ENCODE data around the gene NR2E1.

NR2E1 gene

DNA sequence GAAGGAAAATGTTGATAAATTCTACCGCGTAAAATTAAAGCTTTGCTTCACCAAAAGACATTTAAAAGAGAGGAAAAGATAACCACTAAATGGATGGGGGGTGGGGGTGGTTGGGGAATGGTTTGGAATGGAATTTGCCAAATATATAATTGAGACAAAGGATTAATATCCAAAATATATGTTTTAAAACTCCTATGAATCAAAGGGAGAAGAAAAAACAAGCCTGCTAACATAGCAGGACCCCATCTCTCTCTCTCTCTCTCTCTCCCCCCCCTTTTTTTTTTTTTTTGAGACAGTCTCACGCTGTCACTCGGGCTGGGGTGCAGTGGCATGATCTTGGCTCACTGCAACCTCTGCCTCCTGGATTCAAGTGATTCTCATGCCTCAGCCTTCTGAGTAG, 13.4 kb upstream of the NR2E1 start:
- Histone ChIP-seq H3K4me1 (ENCODE audit: control insufficient read depth, insufficient read depth, low read length, poor library complexity, severe bottlenecking) (peaks cover 6% of the 10 kb centered on the region), H3K27me3 (replicated peaks; ENCODE audit: control insufficient read depth, insufficient read depth, low read length, poor library complexity, severe bottlenecking) (peaks cover 32% of the 10 kb centered on the region), H3K27ac (ENCODE audit: insufficient read depth, low read length, poor library complexity, severe bottlenecking) (no peak overlapping the region), H3K9me3 (ENCODE audit: control insufficient read depth, low read length) (no peaks in the 10 kb centered on the region), H3K36me3 (ENCODE audit: control insufficient read depth, insufficient read depth, low read length) (no peaks in the 10 kb centered on the region), H3K4me3 (ENCODE audit: insufficient read depth, low read depth, low read length, poor library complexity, severe bottlenecking) (no peak overlapping the region)
- no peak for DNase-seq

- H3K4me1 ChIP-seq (ENCODE audit: control insufficient read depth, insufficient read depth, low read length, poor library complexity, severe bottlenecking): peaks cover 12% of the 10 kb centered on the region
- H3K9me3 ChIP-seq (ENCODE audit: control insufficient read depth, low read length): no peaks in the 10 kb centered on the region
- DNase-seq: no peak
- no peaks in the 10 kb centered on the region for H3K36me3 ChIP-seq (ENCODE audit: control insufficient read depth, insufficient read depth, low read length)
- no peak overlapping the region for H3K4me3 ChIP-seq (ENCODE audit: insufficient read depth, low read depth, low read length, poor library complexity, severe bottlenecking)
- peaks cover 46% of the 10 kb centered on the region for H3K27me3 ChIP-seq (replicated peaks; ENCODE audit: control insufficient read depth, insufficient read depth, low read length, poor library complexity, severe bottlenecking)
- H3K27ac ChIP-seq (ENCODE audit: insufficient read depth, low read length, poor library complexity, severe bottlenecking): no peak overlapping the region
These were observed 9.5 kb upstream of the NR2E1 start for GRCh38 chr6:108156180-108156937.

DNA sequence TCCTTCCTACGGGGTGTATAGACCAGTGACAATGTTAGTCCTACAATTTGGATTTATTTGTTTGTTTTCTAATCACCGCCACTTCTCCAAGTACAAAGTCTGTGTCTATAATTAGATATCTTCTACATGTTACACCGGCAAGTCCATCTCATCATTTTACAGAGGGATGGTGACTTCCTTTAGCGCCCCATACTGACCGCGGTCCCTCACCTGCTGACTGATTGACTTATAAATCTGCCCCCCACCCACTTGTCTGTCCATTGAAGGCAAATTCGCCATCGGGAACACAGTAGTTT, 8.9 kb upstream of the NR2E1 start:
- H3K27ac ChIP-seq (ENCODE audit: insufficient read depth, low read length, poor library complexity, severe bottlenecking): no peak overlapping the region
- no peaks in the 10 kb centered on the region for H3K9me3 ChIP-seq (ENCODE audit: control insufficient read depth, low read length)
- H3K36me3 ChIP-seq (ENCODE audit: control insufficient read depth, insufficient read depth, low read length): no peaks in the 10 kb centered on the region
- DNase-seq: no peak
- H3K4me3 ChIP-seq (ENCODE audit: insufficient read depth, low read depth, low read length, poor library complexity, severe bottlenecking): no peak overlapping the region
- peaks cover 46% of the 10 kb centered on the region for H3K27me3 ChIP-seq (replicated peaks; ENCODE audit: control insufficient read depth, insufficient read depth, low read length, poor library complexity, severe bottlenecking)
- H3K4me1 ChIP-seq (ENCODE audit: control insufficient read depth, insufficient read depth, low read length, poor library complexity, severe bottlenecking): peaks cover 12% of the 10 kb centered on the region

- Histone ChIP-seq H3K4me3 (ENCODE audit: insufficient read depth, low read depth, low read length, poor library complexity, severe bottlenecking) (peak overlapping the region; percentile 49), H3K9me3 (ENCODE audit: control insufficient read depth, low read length) (no peaks in the 10 kb centered on the region), H3K36me3 (ENCODE audit: control insufficient read depth, insufficient read depth, low read length) (no peaks in the 10 kb centered on the region), H3K27ac (ENCODE audit: insufficient read depth, low read length, poor library complexity, severe bottlenecking) (no peak overlapping the region), H3K27me3 (replicated peaks; ENCODE audit: control insufficient read depth, insufficient read depth, low read length, poor library complexity, severe bottlenecking) (peaks cover 46% of the 10 kb centered on the region), H3K4me1 (ENCODE audit: control insufficient read depth, insufficient read depth, low read length, poor library complexity, severe bottlenecking) (peaks cover 12% of the 10 kb centered on the region)
- no peak for DNase-seq
These were observed 8.4 kb upstream of the NR2E1 start for GRCh38 chr6:108157234-108157980.

DNA sequence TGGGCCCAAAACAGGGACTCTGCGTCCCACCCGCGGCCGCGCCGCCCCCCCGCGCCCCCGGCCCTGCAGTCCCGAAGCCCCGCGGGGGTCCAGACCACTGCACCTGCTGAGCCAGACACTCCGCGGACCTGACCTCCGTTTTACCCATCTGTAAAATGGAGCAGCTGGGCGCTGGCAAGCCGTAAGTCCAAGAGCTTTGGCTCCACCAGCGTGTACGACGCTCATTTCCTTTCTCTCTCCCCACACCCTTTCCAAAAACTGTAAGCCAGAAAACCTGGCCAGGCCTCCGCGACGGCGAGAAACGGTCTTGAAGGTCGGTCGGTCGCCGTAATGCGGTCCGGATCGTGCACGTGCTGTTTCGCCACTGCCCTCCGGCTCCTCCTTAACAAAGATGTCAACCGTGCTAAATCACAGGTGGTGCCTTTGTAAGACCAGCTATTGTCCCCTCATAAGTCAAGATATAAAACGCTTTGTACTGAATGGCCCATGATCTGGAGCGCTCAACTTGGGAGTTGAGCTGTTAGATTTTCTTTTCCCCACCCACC, 7.8 kb upstream of the NR2E1 start:
- H3K4me3 ChIP-seq (ENCODE audit: insufficient read depth, low read depth, low read length, poor library complexity, severe bottlenecking): peak overlapping the region; percentile 49
- peaks cover 51% of the 10 kb centered on the region for H3K27me3 ChIP-seq (replicated peaks; ENCODE audit: control insufficient read depth, insufficient read depth, low read length, poor library complexity, severe bottlenecking)
- H3K9me3 ChIP-seq (ENCODE audit: control insufficient read depth, low read length): no peaks in the 10 kb centered on the region
- DNase-seq: no peak
- H3K27ac ChIP-seq (ENCODE audit: insufficient read depth, low read length, poor library complexity, severe bottlenecking): no peak overlapping the region
- H3K4me1 ChIP-seq (ENCODE audit: control insufficient read depth, insufficient read depth, low read length, poor library complexity, severe bottlenecking): peaks cover 12% of the 10 kb centered on the region
- no peaks in the 10 kb centered on the region for H3K36me3 ChIP-seq (ENCODE audit: control insufficient read depth, insufficient read depth, low read length)

DNA sequence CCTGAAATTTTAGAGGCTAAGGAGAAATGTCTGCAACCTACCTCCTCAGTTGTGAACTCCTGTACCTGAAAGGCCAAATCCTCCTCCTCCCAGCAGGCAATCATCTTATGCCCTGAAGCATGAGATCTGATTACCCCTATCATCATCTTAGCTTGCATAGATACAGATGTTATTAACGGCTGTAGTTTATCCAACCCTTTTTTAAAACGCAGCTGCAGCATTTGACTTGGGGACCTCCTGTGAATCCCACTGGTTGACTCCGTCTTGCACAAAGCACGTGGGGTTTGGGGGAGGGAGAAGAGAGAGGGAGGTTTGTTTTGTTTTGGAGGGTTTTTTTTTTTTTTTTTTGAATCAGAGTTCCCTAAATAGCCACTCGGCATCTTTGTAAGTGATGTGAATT, 5.8 kb upstream of the NR2E1 start:
- Histone ChIP-seq H3K36me3 (ENCODE audit: control insufficient read depth, insufficient read depth, low read length) (no peaks in the 10 kb centered on the region), H3K27ac (ENCODE audit: insufficient read depth, low read length, poor library complexity, severe bottlenecking) (no peak overlapping the region), H3K4me1 (ENCODE audit: control insufficient read depth, insufficient read depth, low read length, poor library complexity, severe bottlenecking) (peaks cover 12% of the 10 kb centered on the region), H3K27me3 (replicated peaks; ENCODE audit: control insufficient read depth, insufficient read depth, low read length, poor library complexity, severe bottlenecking) (peaks cover 53% of the 10 kb centered on the region), H3K4me3 (ENCODE audit: insufficient read depth, low read depth, low read length, poor library complexity, severe bottlenecking) (no peak overlapping the region), H3K9me3 (ENCODE audit: control insufficient read depth, low read length) (no peaks in the 10 kb centered on the region)
- no peak for DNase-seq

GRCh38 chr6:108161724-108162282, 4.0 kb upstream of the NR2E1 start:
- peaks cover 57% of the 10 kb centered on the region for H3K27me3 ChIP-seq (replicated peaks; ENCODE audit: control insufficient read depth, insufficient read depth, low read length, poor library complexity, severe bottlenecking)
- no peaks in the 10 kb centered on the region for H3K9me3 ChIP-seq (ENCODE audit: control insufficient read depth, low read length)
- peaks cover 16% of the 10 kb centered on the region for H3K4me1 ChIP-seq (ENCODE audit: control insufficient read depth, insufficient read depth, low read length, poor library complexity, severe bottlenecking)
- H3K27ac ChIP-seq (ENCODE audit: insufficient read depth, low read length, poor library complexity, severe bottlenecking): no peak overlapping the region
- H3K4me3 ChIP-seq (ENCODE audit: insufficient read depth, low read depth, low read length, poor library complexity, severe bottlenecking): no peak overlapping the region
- H3K36me3 ChIP-seq (ENCODE audit: control insufficient read depth, insufficient read depth, low read length): no peaks in the 10 kb centered on the region
- no peak for DNase-seq

- Histone ChIP-seq H3K36me3 (ENCODE audit: control insufficient read depth, insufficient read depth, low read length) (no peaks in the 10 kb centered on the region), H3K4me3 (ENCODE audit: insufficient read depth, low read depth, low read length, poor library complexity, severe bottlenecking) (no peak overlapping the region), H3K27ac (ENCODE audit: insufficient read depth, low read length, poor library complexity, severe bottlenecking) (no peak overlapping the region), H3K27me3 (replicated peaks; ENCODE audit: control insufficient read depth, insufficient read depth, low read length, poor library complexity, severe bottlenecking) (peaks cover 60% of the 10 kb centered on the region), H3K4me1 (ENCODE audit: control insufficient read depth, insufficient read depth, low read length, poor library complexity, severe bottlenecking) (peaks cover 19% of the 10 kb centered on the region), H3K9me3 (ENCODE audit: control insufficient read depth, low read length) (no peaks in the 10 kb centered on the region)
- DNase-seq: no peak
These were observed 2.6 kb upstream of the NR2E1 start for GRCh38 chr6:108163267-108163643.

DNA sequence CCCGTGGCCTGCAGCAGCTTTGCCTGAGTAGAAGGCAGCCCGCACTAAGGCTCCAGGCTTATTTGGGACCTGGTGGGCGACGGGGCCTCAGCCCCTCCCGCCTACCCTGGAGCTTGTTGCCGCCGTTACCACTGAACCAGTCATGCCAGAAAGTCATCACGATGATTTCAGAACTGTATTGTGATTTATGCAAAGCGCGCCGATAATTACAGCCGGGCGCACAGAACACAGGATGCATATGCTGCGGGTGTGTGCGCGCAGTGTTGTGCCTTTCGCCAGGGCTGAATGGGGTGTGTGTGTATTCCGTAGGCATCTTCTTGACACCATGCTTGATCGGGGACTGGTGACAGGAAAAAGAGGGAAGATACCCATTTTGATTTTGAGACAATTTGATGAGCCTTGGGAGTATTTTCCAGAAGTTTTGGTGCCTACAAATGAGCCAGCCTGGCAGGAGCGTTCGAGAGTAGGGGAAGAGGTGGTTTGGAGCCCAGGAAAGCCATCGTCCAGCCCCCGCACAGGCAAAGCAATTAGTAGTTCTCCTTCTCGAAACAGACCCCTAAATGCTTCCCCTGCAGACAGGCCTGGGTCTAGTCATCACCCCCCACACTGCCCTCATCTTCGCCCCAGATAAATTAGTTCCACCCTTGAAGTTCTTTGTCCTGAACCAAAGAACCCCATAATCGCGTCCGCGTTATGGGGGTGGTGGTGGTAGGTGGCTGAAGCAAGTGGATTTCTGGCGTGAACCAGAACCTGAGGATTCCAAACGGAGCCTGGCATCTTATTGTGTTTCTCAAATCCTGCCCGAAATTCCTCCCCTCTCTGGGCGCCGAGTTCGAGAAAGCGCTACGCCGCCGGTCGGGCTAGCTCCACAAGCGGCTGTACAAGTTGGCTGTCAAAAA, 1.9 kb upstream of the NR2E1 start:
- no peak for DNase-seq
- H3K4me1 ChIP-seq (ENCODE audit: control insufficient read depth, insufficient read depth, low read length, poor library complexity, severe bottlenecking): peaks cover 25% of the 10 kb centered on the region
- no peak overlapping the region for H3K4me3 ChIP-seq (ENCODE audit: insufficient read depth, low read depth, low read length, poor library complexity, severe bottlenecking)
- peaks cover 66% of the 10 kb centered on the region for H3K27me3 ChIP-seq (replicated peaks; ENCODE audit: control insufficient read depth, insufficient read depth, low read length, poor library complexity, severe bottlenecking)
- H3K36me3 ChIP-seq (ENCODE audit: control insufficient read depth, insufficient read depth, low read length): no peaks in the 10 kb centered on the region
- H3K27ac ChIP-seq (ENCODE audit: insufficient read depth, low read length, poor library complexity, severe bottlenecking): no peak overlapping the region
- H3K9me3 ChIP-seq (ENCODE audit: control insufficient read depth, low read length): no peaks in the 10 kb centered on the region
